H1 (cell line): ENCODE results near the gene SLC13A3. TPM values are rescaled to one million over a fixed set of nuclear protein-coding genes. Genes with fewer than 3 reads are reported as not detected.

Experiments used
- CTCF ChIA-PET: fragments of 300-600 bp; sonication (Branson Sonifier 250); formaldehyde crosslinking; loops from one replicate; lab custom pipeline; 2021; ENCODE audit not compliant: partially characterized antibody; lab: Charles Lee
- POLR2A ChIA-PET: fragments of 300-600 bp; sonication (Branson Sonifier 250); formaldehyde crosslinking; loops from one replicate; lab custom pipeline; 2021; ENCODE audit warnings: inconsistent platforms; ENCODE audit not compliant: partially characterized antibody; lab: Charles Lee
- DNase-seq, 2 experiments: peaks; one replicate each; pipeline versions ENCODE4 v3.0.0 to v3.0.0-alpha.2; 2010 to 2022; ENCODE audit warnings: low spot score in 2 of 2, low read depth in 1 of 2, mixed read lengths in 1 of 2
- FAIRE-seq: peaks from 2 replicates; lab custom pipeline; 2011; peaks lifted over from hg19 to GRCh38; lab: Jason Lieb, UNC
- H2AFZ ChIP-seq: 2 replicates; pipeline ENCODE4 v1.8.1; 2012; ENCODE audit warnings: low read length, inconsistent platforms
- H2AK5ac ChIP-seq: 2 replicates; pipeline ENCODE4 v1.6.1; 2013; ENCODE audit warnings: low read depth, low read length
- H2BK120ac ChIP-seq: replicated peaks from 2 replicates; pipeline ENCODE3; 2013; ENCODE audit warnings: low read depth, low read length, inconsistent platforms
- H2BK12ac ChIP-seq: 2 replicates; pipeline ENCODE4 v1.6.1; 2013; ENCODE audit warnings: low read depth, low read length
- H2BK15ac ChIP-seq: 2 replicates; pipeline ENCODE4 v1.6.1; 2013; ENCODE audit warnings: low read length
- H2BK20ac ChIP-seq: 2 replicates; pipeline ENCODE4 v1.6.1; 2013; ENCODE audit warnings: low read length
- H2BK5ac ChIP-seq: 2 replicates; pipeline ENCODE4 v1.6.1; 2013; ENCODE audit warnings: low read depth, low read length
- H3K14ac ChIP-seq: 2 replicates; pipeline ENCODE4 v1.6.1; 2013; ENCODE audit warnings: inconsistent platforms; ENCODE audit not compliant: insufficient read length
- H3K18ac ChIP-seq: 2 replicates; pipeline ENCODE4 v1.6.1; 2013; ENCODE audit warnings: low read length; ENCODE audit errors: extremely low read depth
- H3K23ac ChIP-seq: 2 replicates; pipeline ENCODE4 v1.6.1; 2013; ENCODE audit warnings: inconsistent platforms; ENCODE audit not compliant: insufficient read length
- H3K23me2 ChIP-seq: 2 replicates; pipeline ENCODE4 v1.6.1; 2013; ENCODE audit warnings: low read depth, low read length
- H3K27ac ChIP-seq: 2 replicates; pipeline ENCODE4 v1.6.1; 2011; ENCODE audit warnings: low read depth, low read length, inconsistent platforms
- H3K27me3 ChIP-seq, 4 experiments: replicated peaks in 1 of 4; 1 replicate in 1 of 4; 2 replicates in 3 of 4; pipeline versions ENCODE4 v1.6.1 to v1.8.1; 2011 to 2013; ENCODE audit warnings: low read length in 3 of 4, mild to moderate bottlenecking in 3 of 4, inconsistent platforms in 2 of 4, mixed read lengths in 2 of 4, moderate library complexity in 1 of 4; ENCODE audit not compliant: control insufficient read depth in 3 of 4, insufficient read depth in 3 of 4; ENCODE audit errors: extremely low read depth in 1 of 4
- H3K36me3 ChIP-seq, 4 experiments: 2 replicates each; pipeline versions ENCODE4 v1.6.1 to v1.8.1; 2011 to 2013; ENCODE audit warnings: mild to moderate bottlenecking in 4 of 4, low read length in 3 of 4, moderate library complexity in 2 of 4, control low read depth in 1 of 4, inconsistent platforms in 1 of 4; ENCODE audit not compliant: insufficient read depth in 4 of 4, control insufficient read depth in 2 of 4
- H3K4ac ChIP-seq: replicated peaks from 2 replicates; pipeline ENCODE3; 2013; ENCODE audit warnings: low read length, low read depth, mixed read lengths, inconsistent platforms; ENCODE audit not compliant: insufficient read length
- H3K4me1 ChIP-seq, 4 experiments: replicated peaks in 1 of 4; 1 replicate in 1 of 4; 2 replicates in 3 of 4; pipeline versions ENCODE4 v1.6.1 to v1.8.1; 2011 to 2013; ENCODE audit warnings: low read length in 3 of 4, inconsistent platforms in 2 of 4, mixed read lengths in 1 of 4; ENCODE audit not compliant: insufficient read depth in 4 of 4, control insufficient read depth in 3 of 4
- H3K4me2 ChIP-seq, 2 experiments: 2 replicates each; pipeline versions ENCODE4 v1.6.1 to v1.8.1; 2011 to 2013; ENCODE audit warnings: low read depth in 2 of 2, low read length in 2 of 2, control low read depth in 1 of 2, inconsistent platforms in 1 of 2, mild to moderate bottlenecking in 1 of 2; ENCODE audit not compliant: insufficient read depth in 1 of 2
- H3K4me3 ChIP-seq, 4 experiments: fragments of 200-600, 300-600 bp in 1 of 4; sonication (generic), shearing (Covaris generic), sonication (Bioruptor Twin) in 1 of 4; 2 replicates each; pipeline versions ENCODE4 v1.5.1 to v1.8.1; 2011 to 2016; ENCODE audit warnings: low read length in 4 of 4, low read depth in 3 of 4, control low read depth in 2 of 4, inconsistent platforms in 2 of 4, mild to moderate bottlenecking in 2 of 4, mixed read lengths in 1 of 4, moderate library complexity in 1 of 4; ENCODE audit not compliant: insufficient read depth in 2 of 4; ENCODE audit errors: extremely low read depth in 1 of 4
- H3K56ac ChIP-seq: replicated peaks from 2 replicates; pipeline ENCODE3; 2013; ENCODE audit warnings: low read depth, mild to moderate bottlenecking, mixed read lengths, low read length, inconsistent platforms; ENCODE audit not compliant: insufficient read length
- H3K79me1 ChIP-seq: 2 replicates; pipeline ENCODE4 v1.6.1; 2013; ENCODE audit warnings: low read depth, low read length, control low read depth
- H3K79me2 ChIP-seq, 2 experiments: 2 replicates each; pipeline versions ENCODE4 v1.6.1 to v1.8.1; 2012 to 2013; ENCODE audit warnings: low read length in 2 of 2, mild to moderate bottlenecking in 2 of 2, inconsistent platforms in 1 of 2; ENCODE audit not compliant: insufficient read depth in 2 of 2, control insufficient read depth in 1 of 2
- H3K9ac ChIP-seq, 4 experiments: replicated peaks in 1 of 4; 1 replicate in 1 of 4; 2 replicates in 3 of 4; pipeline versions ENCODE4 v1.6.1 to v1.8.1; 2011 to 2013; ENCODE audit warnings: low read depth in 3 of 4, low read length in 3 of 4, control low read depth in 2 of 4, mild to moderate bottlenecking in 2 of 4, moderate library complexity in 2 of 4, inconsistent platforms in 1 of 4; ENCODE audit errors: extremely low read depth in 1 of 4
- H3K9me3 ChIP-seq, 2 experiments: 2 replicates each; pipeline versions ENCODE4 v1.6.1 to v1.8.1; 2012 to 2013; ENCODE audit warnings: mild to moderate bottlenecking in 2 of 2, moderate library complexity in 2 of 2, control low read depth in 1 of 2, inconsistent platforms in 1 of 2, low read depth in 1 of 2, low read length in 1 of 2, mixed read lengths in 1 of 2; ENCODE audit not compliant: insufficient read depth in 2 of 2
- H4K20me1 ChIP-seq, 2 experiments: replicated peaks in 1 of 2; 2 replicates each; pipeline versions ENCODE3 to v1.8.1; 2011 to 2013; ENCODE audit warnings: inconsistent platforms in 2 of 2, low read length in 2 of 2, mild to moderate bottlenecking in 1 of 2; ENCODE audit not compliant: insufficient read depth in 2 of 2, control insufficient read depth in 1 of 2
- H4K5ac ChIP-seq: 2 replicates; pipeline ENCODE4 v1.6.1; 2013; ENCODE audit warnings: low read length, low read depth, mixed read lengths, inconsistent platforms; ENCODE audit not compliant: insufficient read length
- H4K8ac ChIP-seq: 2 replicates; pipeline ENCODE4 v1.8.0; 2013; ENCODE audit warnings: mild to moderate bottlenecking, moderate library complexity, low read length, inconsistent platforms; ENCODE audit not compliant: insufficient read depth; ENCODE audit errors: extremely low read depth
- H4K91ac ChIP-seq: replicated peaks from 2 replicates; pipeline ENCODE3; 2013; ENCODE audit warnings: low read length, mixed read lengths, inconsistent platforms; ENCODE audit not compliant: insufficient read length
- ASH2L ChIP-seq: fragments of 200-600, 300-600 bp; sonication (generic); IDR thresholded peaks from one replicate; pipeline ENCODE4 v1.7.1; 2017; ENCODE audit warnings: low read length
- CTBP2 ChIP-seq: IDR thresholded peaks from 2 replicates; pipeline ENCODE4 v1.7.0; 2011; ENCODE audit warnings: borderline replicate concordance, mild to moderate bottlenecking, moderate library complexity, mixed read lengths, low read length; ENCODE audit not compliant: insufficient read depth, insufficient read length
- E2F6 ChIP-seq: IDR thresholded peaks from 2 replicates; pipeline ENCODE4 v1.6.1; 2012; ENCODE audit warnings: inconsistent platforms
- EGR1 ChIP-seq: IDR thresholded peaks from 2 replicates; pipeline ENCODE4 v1.6.1; 2011; ENCODE audit warnings: low read depth, low read length, borderline replicate concordance
- HDAC2 ChIP-seq, 2 experiments: fragments of 300-600 bp in 1 of 2; sonication (generic) in 1 of 2; IDR thresholded peaks; 2 replicates each; pipeline ENCODE4 v1.6.1; 2011 to 2012; ENCODE audit warnings: low read depth in 2 of 2, low read length in 2 of 2, mild to moderate bottlenecking in 2 of 2, moderate library complexity in 2 of 2, borderline replicate concordance in 1 of 2, inconsistent platforms in 1 of 2
- JUND ChIP-seq: IDR thresholded peaks from 2 replicates; pipeline ENCODE4 v1.6.1; 2011; ENCODE audit warnings: mild to moderate bottlenecking, improper control_type of control experiment, low read length
- SAP30 ChIP-seq: fragments of 300-600 bp; sonication (generic); IDR thresholded peaks from 2 replicates; pipeline ENCODE4 v1.7.1; 2012; ENCODE audit warnings: low read length, moderate library complexity, mild to moderate bottlenecking, inconsistent platforms; ENCODE audit not compliant: insufficient read depth, insufficient replicate concordance
- SIRT6 ChIP-seq: IDR thresholded peaks from one replicate; pipeline ENCODE4 v1.7.1; 2012; ENCODE audit warnings: low read length, inconsistent platforms
- WGBS, 2 experiments: shearing (Covaris generic) in 1 of 2; methylation state at CpG; one replicate each; pipeline versions ENCODE4 v1.1.6 to v1.1.7; 2013 to 2015; ENCODE audit warnings: low lambda C conversion rate in 2 of 2, mixed read lengths in 2 of 2, inconsistent platforms in 1 of 2, low coverage in 1 of 2, missing lambda C conversion rate in 1 of 2; ENCODE audit not compliant: insufficient replicate concordance in 2 of 2, insufficient coverage in 1 of 2, insufficient read length in 1 of 2; ENCODE audit errors: extremely low coverage in 1 of 2, missing lambda C conversion rate in 1 of 2; 5-methylcytosine and 5-hydroxymethylcytosine counted together
- polyA plus RNA-seq, 7 experiments: library from polyadenylated mRNA; depleted of rRNA in 3 of 7; stranded (reverse) in 5 of 7; unstranded in 2 of 7; fragments of >200 nt in 5 of 7; fragments of 200-250 nt in 2 of 7; gene quantifications; 1 replicate in 5 of 7; 2 replicates in 1 of 7; 4 replicates in 1 of 7; pipeline versions ENCODE4 v1.2.1 to v1.2.3, GENCODE V29; 2011 to 2013; ENCODE audit warnings: missing spikeins in 2 of 7, mixed read lengths in 2 of 7
- total RNA-seq: library from RNA; stranded (reverse); fragmentation: NEBNext Ultra II Directional; extraction: Animal tissue kit (Norgen Biotek cat#: 25700); gene quantifications from 2 replicates; pipeline ENCODE4 v1.2.1, GENCODE V29; 2021
- TF ChIP-seq, protein P1 (sequence below), 3 experiments: IDR thresholded peaks; 1 replicate in 2 of 3; 2 replicates in 1 of 3; pipeline versions ENCODE4 v1.5.1 to v1.6.1; 2011; ENCODE audit warnings: low read length in 3 of 3, mild to moderate bottlenecking in 3 of 3, inconsistent platforms in 2 of 3, low read depth in 1 of 3, moderate library complexity in 1 of 3; ENCODE audit not compliant: insufficient read depth in 1 of 3; ENCODE audit errors: control extremely low read depth in 1 of 3

The SLC13A3 gene
- total and polyA plus RNA-seq, 2 of the 8 experiments (the other 6 are each of a cell fraction or from before 2014, with no cell fraction given), result 9.4 to 12.6 TPM

DNA sequence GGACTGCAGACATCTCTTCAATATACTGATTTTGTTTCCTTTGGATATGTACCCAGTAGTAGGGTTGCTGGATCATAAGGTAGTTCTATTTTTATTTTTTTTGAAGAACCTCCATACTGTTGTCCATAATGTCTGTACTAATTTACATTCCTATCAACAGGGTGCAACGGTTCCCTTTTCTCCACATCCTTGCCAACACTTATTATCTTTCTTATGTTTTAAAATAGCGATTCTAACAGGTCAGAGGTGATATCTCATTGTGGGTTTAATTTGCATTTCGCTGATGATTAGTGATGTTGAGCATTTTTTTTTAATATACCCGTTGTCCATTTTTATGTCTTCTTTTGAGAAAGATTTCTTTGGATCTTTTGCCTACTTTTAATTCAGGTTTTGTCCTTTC, 39.9 kb upstream of the SLC13A3 start:
- no peak overlapping the region for H2BK20ac ChIP-seq
- ChIA-PET POLR2A (interaction anchor here (1.2 kb wide), 1 partner anchor 9 kb away, joined by 3 read pairs; no protein-coding TSS in a partner anchor), CTCF (no interaction called here)
- no peaks in the 10 kb centered on the region for H3K27me3 ChIP-seq
- H4K8ac ChIP-seq, result no peak overlapping the region
- WGBS, 2 experiments, result 84% methylated on average over 4 of the region's 4 CpGs; no CpG with 5 or more reads in 1 of the 2 experiments
- no peak overlapping the region for H4K5ac ChIP-seq
- no peaks in the 10 kb centered on the region; a peak in 1 of 4 replicates for H3K9me3 ChIP-seq
- no peak overlapping the region for H2BK120ac ChIP-seq
- no peak overlapping the region for H3K23ac ChIP-seq
- H3K4ac ChIP-seq, result no peak overlapping the region
- H3K4me3 ChIP-seq, result no peak overlapping the region
- no peak overlapping the region for H4K91ac ChIP-seq
- H2AFZ ChIP-seq, result no peak overlapping the region
- no peak overlapping the region for H2BK12ac ChIP-seq
- H2BK5ac ChIP-seq, result no peak overlapping the region
- no peak overlapping the region for H3K27ac ChIP-seq
- no peak for TF ChIP-seq SIRT6
- TF ChIP-seq, protein P1, sequence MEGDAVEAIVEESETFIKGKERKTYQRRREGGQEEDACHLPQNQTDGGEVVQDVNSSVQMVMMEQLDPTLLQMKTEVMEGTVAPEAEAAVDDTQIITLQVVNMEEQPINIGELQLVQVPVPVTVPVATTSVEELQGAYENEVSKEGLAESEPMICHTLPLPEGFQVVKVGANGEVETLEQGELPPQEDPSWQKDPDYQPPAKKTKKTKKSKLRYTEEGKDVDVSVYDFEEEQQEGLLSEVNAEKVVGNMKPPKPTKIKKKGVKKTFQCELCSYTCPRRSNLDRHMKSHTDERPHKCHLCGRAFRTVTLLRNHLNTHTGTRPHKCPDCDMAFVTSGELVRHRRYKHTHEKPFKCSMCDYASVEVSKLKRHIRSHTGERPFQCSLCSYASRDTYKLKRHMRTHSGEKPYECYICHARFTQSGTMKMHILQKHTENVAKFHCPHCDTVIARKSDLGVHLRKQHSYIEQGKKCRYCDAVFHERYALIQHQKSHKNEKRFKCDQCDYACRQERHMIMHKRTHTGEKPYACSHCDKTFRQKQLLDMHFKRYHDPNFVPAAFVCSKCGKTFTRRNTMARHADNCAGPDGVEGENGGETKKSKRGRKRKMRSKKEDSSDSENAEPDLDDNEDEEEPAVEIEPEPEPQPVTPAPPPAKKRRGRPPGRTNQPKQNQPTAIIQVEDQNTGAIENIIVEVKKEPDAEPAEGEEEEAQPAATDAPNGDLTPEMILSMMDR (IDR thresholded peaks at IDR 0.05; ENCODE audit: control extremely low read depth in 1 of 3, insufficient read depth in 1 of 3, low read depth in 1 of 3, low read length in 3 of 3), result no peak
- TF ChIP-seq HDAC2 (IDR thresholded peaks at IDR 0.05; ENCODE audit: borderline replicate concordance in 1 of 2, low read depth in 2 of 2, low read length in 2 of 2), result no peak
- TF ChIP-seq E2F6, result no peak
- no peak for TF ChIP-seq SAP30
- no peak for TF ChIP-seq JUND
- TF ChIP-seq ASH2L, result no peak
- no peak for TF ChIP-seq CTBP2
- TF ChIP-seq EGR1, result no peak
- peaks cover 6% of the 10 kb centered on the region for H3K23me2 ChIP-seq
- H3K4me2 ChIP-seq, result no peak overlapping the region
- H3K79me1 ChIP-seq, result 0 out of 2 replicates have a peak, but pooled peaks cover 5% of the 10 kb centered on the region
- H3K14ac ChIP-seq, result no peak overlapping the region
- no peak overlapping the region for H3K9ac ChIP-seq
- peaks cover 10 to 26% of the 10 kb centered on the region in 2 experiments for H3K79me2 ChIP-seq
- H3K56ac ChIP-seq, result no peak overlapping the region
- H4K20me1 ChIP-seq, result no peaks in the 10 kb centered on the region
- no peak overlapping the region for H2BK15ac ChIP-seq
- DNase-seq, result no peak
- H3K4me1 ChIP-seq, result peaks cover 0 to 6% (median 3%) of the 10 kb centered on the region in 4 experiments; a peak in 4 of 7 replicates
- FAIRE-seq, result no peak
- H2AK5ac ChIP-seq, result no peak overlapping the region
- no peak overlapping the region for H3K18ac ChIP-seq
- H3K36me3 ChIP-seq, result peaks cover 0 to 9% (median 5%) of the 10 kb centered on the region in 4 experiments; a peak in 5 of 8 replicates
